HG02852 (cell line): ENCODE measurements around the gene DOP1A.
A peak's percentile ranks its signal among the peaks of the same experiment; 100 is the strongest.

Experiments
- ATAC-seq: cut with Tn5 transposase; IDR thresholded peaks from one replicate; pipeline ENCODE4 v1.9.1; 2021; ENCODE audit warnings: mild to moderate bottlenecking, moderate library complexity; ENCODE audit not compliant: unreplicated experiment

DOP1A gene

GRCh38 chr6:83073615-83074014 lies 6.1 kb downstream of the DOP1A start:
- no peak for ATAC-seq

DNA sequence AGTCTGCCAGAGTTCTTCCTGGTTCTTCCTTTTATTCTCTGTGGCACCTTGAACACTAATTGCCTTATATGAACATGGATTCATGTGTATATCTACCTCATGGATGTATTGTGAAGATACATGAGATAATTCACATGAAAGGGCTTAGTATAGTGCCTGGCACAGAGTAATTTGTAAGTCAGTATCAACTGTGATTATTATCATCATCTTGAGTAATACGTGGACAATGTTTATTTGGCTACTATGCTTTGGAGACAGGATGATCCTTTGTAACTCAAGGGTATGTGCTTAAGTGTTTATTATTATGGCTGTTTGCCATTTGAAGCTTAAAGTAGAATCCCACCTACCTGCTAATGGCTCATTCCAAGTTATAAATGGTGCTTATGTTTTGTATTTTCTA lies 16.0 kb downstream of the DOP1A start:
- no peak for ATAC-seq

DNA sequence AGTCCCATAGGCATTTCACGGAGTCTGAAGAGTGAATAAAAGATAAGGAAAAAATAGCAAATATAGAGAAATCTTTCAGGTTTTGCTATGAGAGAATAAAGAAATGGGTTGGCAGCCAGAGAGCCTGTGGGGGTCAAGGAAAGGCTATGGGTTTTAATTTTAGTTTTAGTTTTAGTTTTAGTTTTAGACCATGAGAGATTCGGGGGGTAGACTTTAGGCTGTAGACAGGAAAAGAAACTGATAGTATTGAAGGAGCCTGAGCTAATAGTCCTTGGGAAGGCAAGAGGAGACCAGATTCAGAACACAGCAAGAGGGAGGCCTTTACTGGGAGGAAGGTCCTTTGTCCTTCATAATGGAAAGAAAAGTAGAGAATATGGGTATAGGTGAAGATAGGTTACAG lies 19.3 kb downstream of the DOP1A start:
- peak; percentile 98 for ATAC-seq

DNA sequence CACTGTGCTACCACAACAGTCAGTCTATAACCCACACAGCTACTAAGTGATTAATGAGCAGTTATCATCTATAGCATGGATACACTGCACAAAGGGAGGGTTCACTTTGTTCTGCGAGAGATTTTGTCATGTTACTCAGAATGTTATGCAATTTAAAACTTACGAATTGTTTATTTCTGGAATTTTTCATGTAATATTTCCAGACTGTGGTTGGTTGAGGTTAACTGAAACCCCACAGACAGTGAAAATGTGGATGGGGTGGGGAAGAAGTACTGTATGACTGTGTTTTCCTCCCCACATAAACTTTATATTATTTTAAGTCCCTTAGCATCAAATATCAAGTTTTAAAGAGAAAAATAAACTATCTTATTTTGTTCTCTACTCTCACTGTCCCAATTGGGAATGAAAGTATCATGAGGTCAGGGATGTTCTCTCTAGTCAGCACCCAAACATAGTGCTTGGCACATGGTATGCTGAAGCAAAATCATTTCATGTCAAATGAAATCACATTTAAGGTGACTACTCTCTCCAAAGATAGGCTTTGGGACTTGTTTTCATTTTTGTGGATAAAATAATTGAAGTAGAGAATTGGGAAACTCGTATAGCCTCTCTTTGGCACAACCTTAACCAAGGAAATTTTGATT lies 25.4 kb downstream of the DOP1A start:
- ATAC-seq, result no peak

DNA sequence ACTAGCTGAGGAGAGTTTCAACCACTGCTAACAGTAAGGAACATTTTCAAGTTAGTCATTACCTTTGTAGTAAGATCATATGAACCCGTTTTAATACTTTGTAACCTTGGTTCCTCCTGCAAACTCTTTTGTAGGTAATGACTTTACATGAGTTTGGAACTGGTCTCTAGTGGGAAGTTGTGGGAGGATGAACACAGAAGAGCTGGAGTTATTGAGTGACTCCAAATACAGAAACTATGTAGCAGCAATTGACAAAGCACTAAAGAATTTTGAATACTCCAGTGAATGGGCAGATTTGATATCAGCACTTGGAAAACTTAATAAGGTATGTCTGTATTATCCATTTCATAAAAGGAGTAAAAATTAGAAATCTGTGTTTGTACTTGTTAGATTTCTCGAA lies 29.3 kb downstream of the DOP1A start:
- no peak for ATAC-seq

DNA sequence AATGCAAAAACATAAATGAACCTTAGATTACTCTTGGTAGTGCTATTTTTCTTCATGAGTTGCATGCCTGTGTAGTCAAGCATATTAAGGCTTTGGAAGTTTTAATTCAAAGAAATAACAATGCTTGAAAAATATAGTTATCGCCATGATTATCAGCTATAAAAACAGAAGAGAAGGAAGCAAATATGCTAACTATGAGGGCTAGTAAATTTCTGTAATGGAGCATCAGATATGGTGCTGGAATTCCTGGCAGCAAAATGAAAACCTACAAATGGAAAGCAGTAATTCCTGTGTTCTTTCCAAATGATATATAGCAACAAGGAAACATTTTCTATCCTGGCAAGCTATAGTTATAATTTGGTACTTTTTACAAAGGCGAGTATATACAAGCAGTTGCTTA lies 29.7 kb downstream of the DOP1A start:
- ATAC-seq, result no peak

DNA sequence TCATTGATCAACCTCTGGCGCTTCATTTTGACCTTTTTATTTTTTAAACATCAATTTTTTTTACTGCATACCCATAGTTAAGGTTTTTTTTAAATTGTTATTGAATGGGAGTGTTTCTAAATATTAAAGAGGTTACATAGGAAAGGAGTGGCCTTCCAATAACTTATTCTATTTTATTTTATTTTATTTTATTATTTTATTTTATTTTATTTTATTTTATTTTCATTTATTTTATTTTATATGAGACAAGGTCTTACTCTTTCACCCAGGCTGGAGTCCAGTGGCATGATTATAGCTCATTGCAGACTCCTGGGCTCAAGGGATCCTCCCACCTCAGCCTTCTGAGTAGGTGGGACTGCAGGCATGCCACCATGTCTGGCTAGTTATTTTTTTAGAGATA lies 30.2 kb downstream of the DOP1A start:
- ATAC-seq, result no peak

DNA sequence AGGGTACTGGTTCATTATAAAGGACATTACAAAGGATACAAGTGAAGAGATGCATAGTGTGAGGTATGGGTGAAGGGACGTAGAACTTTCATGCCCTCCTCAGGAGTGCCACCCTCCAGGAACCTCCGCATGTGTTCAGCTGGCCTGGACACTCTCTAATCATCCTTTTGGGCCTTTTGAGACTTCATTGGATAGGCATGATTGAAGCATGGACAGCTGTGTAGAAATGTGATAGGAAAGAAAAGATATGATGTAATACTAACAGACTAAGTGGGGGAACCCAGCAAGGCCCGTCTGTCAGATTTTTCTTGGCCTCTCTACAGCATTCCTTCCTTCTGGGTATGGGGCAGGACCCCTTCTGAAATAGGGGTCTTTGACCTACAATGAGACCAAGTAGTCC lies 31.1 kb downstream of the DOP1A start:
- ATAC-seq, result no peak

DNA sequence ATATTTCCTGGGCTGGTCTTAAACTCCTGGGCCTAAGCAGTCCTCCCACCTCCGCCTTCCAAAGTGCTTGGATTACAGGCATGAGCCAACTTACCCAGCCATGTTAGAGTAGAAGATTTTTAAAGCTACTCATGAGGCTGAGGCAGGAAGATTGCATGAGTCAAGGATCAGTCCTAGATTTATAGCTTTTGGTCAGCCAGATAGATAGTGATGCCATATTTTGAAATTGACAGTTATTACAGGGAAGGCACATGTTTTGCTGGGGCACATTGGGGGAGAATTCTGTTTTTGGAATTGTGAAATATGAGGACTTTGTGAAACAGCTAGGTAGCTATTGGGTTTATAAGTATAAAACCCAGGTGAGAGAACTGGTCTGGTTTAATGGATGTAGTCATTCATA lies 40.9 kb downstream of the DOP1A start:
- no peak for ATAC-seq

DNA sequence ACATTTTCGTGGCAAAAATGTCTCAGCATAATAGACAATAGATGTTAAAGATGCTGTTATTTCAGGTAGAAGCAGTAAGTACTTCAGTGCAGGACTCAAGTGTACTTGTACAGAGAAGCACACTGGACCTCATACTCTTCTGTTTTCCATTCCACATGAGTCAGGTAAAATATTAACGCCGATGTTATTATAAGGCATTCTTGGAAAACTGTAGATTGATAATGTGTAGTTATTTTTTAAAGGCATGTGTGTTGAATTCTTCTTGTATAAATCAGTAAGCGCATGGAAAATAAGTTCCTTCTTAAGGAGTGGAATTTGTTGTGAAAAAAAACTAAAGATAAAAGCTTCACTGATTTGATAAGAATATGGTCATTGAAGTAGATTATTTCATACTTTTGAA lies 45.8 kb downstream of the DOP1A start:
- ATAC-seq, result no peak

DNA sequence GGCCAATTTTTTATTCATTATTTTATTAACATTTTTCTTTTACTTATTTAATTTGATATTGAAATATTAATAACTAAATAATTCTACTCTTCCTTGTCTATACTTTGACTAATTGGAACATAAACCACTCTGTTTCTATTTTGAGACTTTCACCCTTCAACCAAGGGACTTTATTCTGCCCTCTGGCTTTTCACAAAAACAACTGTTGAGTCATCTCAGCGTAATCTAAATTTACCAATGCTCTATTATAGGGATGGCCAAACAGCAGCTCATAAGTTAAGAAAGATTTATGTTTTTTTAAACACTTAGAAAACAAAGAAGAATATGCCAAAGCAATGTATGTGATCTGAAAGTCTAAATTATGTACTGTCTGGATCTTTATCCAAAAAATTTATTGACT lies 46.7 kb downstream of the DOP1A start:
- ATAC-seq, result no peak

DNA sequence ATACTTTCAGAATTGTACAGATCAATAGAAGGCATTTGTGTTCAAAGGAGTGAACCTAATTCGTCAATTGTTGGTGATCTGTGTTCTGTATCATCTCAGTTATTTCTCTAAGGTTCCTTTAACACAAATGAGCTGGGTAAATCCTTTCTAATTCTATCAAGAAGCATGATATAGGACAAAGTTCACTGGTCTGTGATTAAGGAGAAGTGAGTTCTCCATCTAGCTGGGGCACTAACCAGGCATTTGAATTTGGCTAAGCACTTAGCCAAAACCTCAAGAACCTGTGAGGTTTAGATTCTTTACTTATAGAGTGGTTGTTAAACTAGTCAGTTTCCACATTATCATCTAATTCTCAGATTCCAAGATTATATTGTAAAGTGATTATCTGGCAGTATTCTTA lies 50.3 kb downstream of the DOP1A start:
- no peak for ATAC-seq

- no peak for ATAC-seq
Measured at GRCh38 chr6:83119742-83120300, 52.4 kb downstream of the DOP1A start.

DNA sequence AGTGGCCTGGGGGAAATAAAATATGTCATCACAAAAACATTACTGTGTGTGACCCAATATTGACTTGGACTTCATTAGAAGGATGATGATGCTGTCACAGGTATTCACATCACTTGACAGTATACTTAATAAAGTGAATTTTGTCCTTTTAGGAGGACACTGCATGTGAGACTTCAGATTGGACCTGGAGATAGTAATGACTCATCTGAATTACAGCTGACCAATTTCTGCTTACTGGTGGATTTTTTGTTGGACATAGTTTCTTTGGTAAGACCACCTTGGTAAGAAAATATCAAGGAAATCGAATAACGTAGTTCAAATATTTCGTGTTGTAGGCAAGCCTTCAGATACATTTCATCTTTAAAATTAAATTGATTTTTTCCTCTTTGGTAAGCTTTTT lies 57.1 kb downstream of the DOP1A start:
- no peak for ATAC-seq

DNA sequence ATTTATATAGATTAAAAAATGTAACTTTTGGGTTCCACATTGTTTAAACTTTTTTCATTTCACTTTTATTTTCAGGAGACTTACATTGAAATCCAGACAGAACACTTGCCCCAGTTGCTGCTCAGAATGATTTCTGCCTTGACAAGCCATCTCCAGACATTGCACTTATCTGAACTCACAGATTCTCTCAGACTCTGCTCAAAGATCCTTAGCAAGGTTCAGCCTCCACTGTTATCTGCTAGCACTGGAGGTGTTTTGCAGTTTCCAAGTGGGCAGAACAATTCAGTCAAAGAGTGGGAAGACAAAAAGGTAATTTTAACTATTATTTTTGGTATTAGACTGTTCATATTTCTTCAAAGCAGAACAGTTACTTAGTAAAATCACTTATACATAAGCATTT lies 58.0 kb downstream of the DOP1A start:
- no peak for ATAC-seq

DNA sequence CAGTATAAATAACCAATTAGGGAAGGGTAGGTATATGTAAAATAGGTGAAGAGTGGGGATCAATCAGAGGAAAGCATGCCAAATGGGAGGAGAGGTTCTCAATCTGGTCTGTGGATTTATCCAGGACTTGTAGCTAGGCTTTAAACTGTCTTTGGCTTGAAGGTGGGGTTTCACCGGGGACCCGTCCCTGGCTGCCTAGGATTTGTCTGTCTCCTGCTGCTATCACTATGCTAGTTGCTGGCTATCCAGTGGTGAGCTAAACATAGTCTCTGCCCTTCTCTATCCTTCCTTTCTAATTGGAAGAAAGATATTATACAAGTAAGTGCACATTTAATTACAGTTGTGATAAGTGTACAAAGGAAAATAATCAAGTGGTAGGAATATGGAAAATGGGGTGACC lies 58.8 kb downstream of the DOP1A start:
- ATAC-seq, result no peak

DNA sequence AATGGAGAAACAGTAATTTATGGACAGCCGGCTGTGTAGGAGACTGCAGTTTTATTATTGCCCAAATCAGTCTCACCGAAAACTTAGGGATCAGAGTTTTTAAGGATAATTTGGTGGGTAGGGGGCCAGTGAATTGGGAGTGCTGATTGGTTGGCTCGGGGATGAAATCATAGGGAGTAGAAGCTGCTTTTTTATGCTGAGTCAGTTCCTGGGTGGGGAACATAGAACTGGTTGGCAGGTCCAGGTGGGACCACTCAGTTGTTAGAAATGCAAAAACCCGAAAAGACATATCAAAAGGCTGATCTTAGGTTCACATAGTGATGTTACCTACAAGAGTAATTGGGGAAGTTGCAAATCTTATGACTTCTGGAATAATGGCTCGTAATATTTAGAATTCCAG lies 59.3 kb downstream of the DOP1A start:
- ATAC-seq, result no peak

- no peak for ATAC-seq
Measured at GRCh38 chr6:83127258-83127657, 59.8 kb downstream of the DOP1A start.

GRCh38 chr6:83127976-83128375 lies 60.5 kb downstream of the DOP1A start:
- ATAC-seq, result no peak

GRCh38 chr6:83132121-83132520 lies 64.7 kb downstream of the DOP1A start:
- no peak for ATAC-seq

- ATAC-seq, result no peak
Measured at GRCh38 chr6:83138118-83138722, 70.7 kb downstream of the DOP1A start.

DNA sequence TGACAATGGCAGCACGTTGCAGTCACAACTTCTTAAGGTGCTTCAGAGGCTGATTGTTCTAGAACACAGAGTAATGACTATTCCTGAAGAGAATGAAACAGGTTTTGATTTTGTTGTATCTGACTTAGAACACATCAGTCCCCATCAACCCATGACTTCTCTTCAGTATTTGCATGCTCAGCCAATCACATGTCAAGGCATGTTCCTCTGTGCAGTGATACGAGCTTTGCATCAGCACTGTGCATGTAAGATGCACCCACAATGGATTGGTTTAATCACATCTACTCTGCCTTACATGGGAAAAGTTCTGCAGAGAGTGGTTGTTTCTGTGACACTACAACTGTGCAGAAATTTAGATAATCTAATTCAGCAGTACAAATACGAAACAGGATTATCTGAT lies 71.3 kb downstream of the DOP1A start:
- no peak for ATAC-seq

DNA sequence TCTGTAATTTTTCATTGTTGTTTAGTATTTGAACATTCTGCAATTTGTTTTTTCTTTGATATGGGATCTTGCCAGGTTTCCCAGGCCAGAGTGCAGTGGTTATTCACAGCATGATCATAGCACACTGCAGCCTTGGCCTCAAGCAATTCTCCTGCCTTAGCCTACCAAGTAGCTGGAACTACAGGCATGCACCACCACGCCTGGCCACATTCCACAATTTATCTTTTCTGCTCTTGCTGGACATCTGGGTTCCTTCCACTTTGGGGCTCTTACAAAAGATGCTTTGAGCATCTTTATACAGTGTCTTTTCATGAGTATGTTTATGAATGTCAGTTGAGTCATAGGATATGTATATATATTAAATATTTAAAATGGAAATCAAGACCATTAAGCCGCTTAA lies 83.6 kb downstream of the DOP1A start:
- ATAC-seq, result no peak
